Activated naive CD4-positive, alpha-beta T cell treated with anti-CD3 and anti-CD28 coated beads, Interleukin-2, amount 10 ng/mL, durations not matched to agents 7 days and 5 days (primary cell): ENCODE measurements around the gene MCEMP1.

Source experiments
- CTCF ChIA-PET: fragments of 350-600 bp; sonication (Branson Sonifier 250); formaldehyde crosslinking; loops from one replicate; lab custom pipeline; 2021; ENCODE audit warnings: antibody characterized with exemption; lab: Charles Lee
- DNase-seq: peaks from one replicate; pipeline ENCODE4 v3.0.0-alpha.2; 2020
- H3K27ac Mint-ChIP-seq: one replicate; pipeline ENCODE4 v1.8.0; 2021; ENCODE audit warnings: mild to moderate bottlenecking, moderate library complexity, mixed read lengths
- H3K27me3 Mint-ChIP-seq: one replicate; pipeline ENCODE4 v1.8.0; 2021; ENCODE audit warnings: mild to moderate bottlenecking, mixed read lengths
- H3K36me3 Mint-ChIP-seq: one replicate; pipeline ENCODE4 v1.8.0; 2021; ENCODE audit warnings: mixed read lengths
- H3K4me1 Mint-ChIP-seq: one replicate; pipeline ENCODE4 v1.8.0; 2021; ENCODE audit warnings: mixed read lengths
- H3K4me3 Mint-ChIP-seq: one replicate; pipeline ENCODE4 v1.8.0; 2021; ENCODE audit warnings: mild to moderate bottlenecking, moderate library complexity, mixed read lengths
- H3K9me3 Mint-ChIP-seq: one replicate; pipeline ENCODE4 v1.8.0; 2021; ENCODE audit warnings: mixed read lengths

MCEMP1 gene

GRCh38 chr19:7701049-7701653 lies 24.3 kb downstream of the MCEMP1 start:
- H3K27ac Mint-ChIP-seq: no peak overlapping the region
- peaks cover 25% of the 10 kb centered on the region for H3K4me1 Mint-ChIP-seq
- no peak overlapping the region for H3K4me3 Mint-ChIP-seq

GRCh38 chr19:7701654-7702457 lies 25.0 kb downstream of the MCEMP1 start, which contains the start of gene FCER2:
TSS of gene FCER2 (minus strand) at chr19:7702131. CDS start at chr19:7699760, 2,371 bp downstream.
- Mint-ChIP-seq H3K36me3 (peaks cover 1% of the 10 kb centered on the region), H3K27ac (peak within 1 kb of the TSS; percentile 5), H3K27me3 (peaks cover 75% of the 10 kb centered on the region), H3K9me3 (no peaks in the 10 kb centered on the region), H3K4me3 (no peak within 1 kb of the TSS), H3K4me1 (peaks cover 32% of the 10 kb centered on the region)
- CTCF ChIA-PET: interaction anchor here (1.9 kb wide), 1 partner anchor 21 kb away, joined by 5 read pairs; the partner anchor contains the start of gene TRAPPC5
- DNase-seq: no peak

More at GRCh38 chr19:7701049-7701653, 24.3 kb downstream of the MCEMP1 start:
- CTCF ChIA-PET: interaction anchor here (1.9 kb wide), 1 partner anchor 21 kb away, joined by 5 read pairs; the partner anchor contains the start of gene TRAPPC5
- no peaks in the 10 kb centered on the region for H3K36me3 Mint-ChIP-seq
- H3K9me3 Mint-ChIP-seq: no peaks in the 10 kb centered on the region
- no peak for DNase-seq
- peaks cover 76% of the 10 kb centered on the region for H3K27me3 Mint-ChIP-seq

DNA sequence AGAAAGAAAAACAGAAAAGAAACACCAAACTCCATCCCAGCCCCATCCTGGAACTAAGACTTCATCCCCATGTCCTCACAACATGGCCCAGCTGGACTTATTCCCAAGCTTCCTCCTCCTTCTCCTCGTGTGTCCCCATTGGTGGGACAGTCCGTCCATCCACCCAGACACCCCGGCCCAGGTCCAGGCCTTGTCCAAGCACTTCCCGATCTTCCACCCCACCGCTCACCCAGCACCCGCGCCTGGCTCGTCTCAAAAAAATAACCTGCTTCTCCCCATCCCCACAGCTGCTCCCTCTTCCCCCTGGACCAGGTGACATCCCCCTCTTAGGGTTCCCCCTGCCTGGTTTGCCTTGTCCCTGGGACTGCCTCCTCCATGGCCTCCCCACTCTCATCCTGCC lies 26.4 kb downstream of the MCEMP1 start:
- Mint-ChIP-seq H3K27ac (peak overlapping the region; percentile 24), H3K27me3 (peaks cover 68% of the 10 kb centered on the region), H3K4me1 (peaks cover 38% of the 10 kb centered on the region), H3K36me3 (peaks cover 1% of the 10 kb centered on the region), H3K9me3 (no peaks in the 10 kb centered on the region), H3K4me3 (no peak overlapping the region)
- CTCF ChIA-PET: interaction anchor here (1.0 kb wide), 1 partner anchor 23 kb away, joined by 3 read pairs; the partner anchor contains the start of gene TRAPPC5
- no peak for DNase-seq

DNA sequence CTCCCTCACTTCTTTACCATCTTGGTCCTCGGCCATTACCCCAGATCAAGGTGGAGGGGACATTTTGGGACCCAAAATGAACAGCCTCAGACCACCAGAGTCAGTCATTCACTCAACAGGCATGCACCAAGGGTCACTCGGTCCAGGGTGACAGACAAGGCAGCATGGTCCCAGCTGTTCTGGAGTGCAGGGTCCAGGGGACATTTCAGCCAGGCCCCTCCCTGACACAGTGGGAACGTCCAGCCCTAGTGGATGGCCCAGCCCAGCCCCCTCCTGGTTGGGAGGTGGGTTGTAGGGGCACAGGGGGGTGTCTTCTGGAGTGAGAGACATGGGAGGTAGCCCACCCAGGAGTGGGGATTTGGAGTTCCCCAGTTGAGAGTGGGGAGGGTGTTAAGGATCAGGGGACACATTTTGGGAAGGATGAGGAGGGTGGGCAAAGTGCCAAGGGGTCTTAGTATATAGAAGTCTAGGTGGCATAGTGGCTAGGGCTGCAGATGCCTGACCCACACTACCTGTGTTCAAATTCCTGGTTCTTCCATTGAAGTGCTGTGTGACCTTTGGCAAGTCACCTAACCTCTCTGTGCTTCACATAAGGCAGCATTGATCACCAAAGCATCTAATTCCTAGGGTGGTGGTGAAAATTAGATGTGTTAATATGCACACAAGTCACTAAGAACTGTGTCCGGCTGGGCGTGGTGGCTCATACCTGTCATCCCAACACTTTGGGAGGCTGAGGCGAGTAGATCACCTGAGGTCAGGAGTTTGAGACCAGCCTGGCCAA lies 27.6 kb downstream of the MCEMP1 start:
- H3K27me3 Mint-ChIP-seq: peaks cover 59% of the 10 kb centered on the region
- peaks cover 1% of the 10 kb centered on the region for H3K36me3 Mint-ChIP-seq
- H3K4me3 Mint-ChIP-seq: no peak overlapping the region
- CTCF ChIA-PET: no interaction called here
- no peaks in the 10 kb centered on the region for H3K9me3 Mint-ChIP-seq
- H3K27ac Mint-ChIP-seq: no peak overlapping the region
- peaks cover 39% of the 10 kb centered on the region for H3K4me1 Mint-ChIP-seq
- no peak for DNase-seq

DNA sequence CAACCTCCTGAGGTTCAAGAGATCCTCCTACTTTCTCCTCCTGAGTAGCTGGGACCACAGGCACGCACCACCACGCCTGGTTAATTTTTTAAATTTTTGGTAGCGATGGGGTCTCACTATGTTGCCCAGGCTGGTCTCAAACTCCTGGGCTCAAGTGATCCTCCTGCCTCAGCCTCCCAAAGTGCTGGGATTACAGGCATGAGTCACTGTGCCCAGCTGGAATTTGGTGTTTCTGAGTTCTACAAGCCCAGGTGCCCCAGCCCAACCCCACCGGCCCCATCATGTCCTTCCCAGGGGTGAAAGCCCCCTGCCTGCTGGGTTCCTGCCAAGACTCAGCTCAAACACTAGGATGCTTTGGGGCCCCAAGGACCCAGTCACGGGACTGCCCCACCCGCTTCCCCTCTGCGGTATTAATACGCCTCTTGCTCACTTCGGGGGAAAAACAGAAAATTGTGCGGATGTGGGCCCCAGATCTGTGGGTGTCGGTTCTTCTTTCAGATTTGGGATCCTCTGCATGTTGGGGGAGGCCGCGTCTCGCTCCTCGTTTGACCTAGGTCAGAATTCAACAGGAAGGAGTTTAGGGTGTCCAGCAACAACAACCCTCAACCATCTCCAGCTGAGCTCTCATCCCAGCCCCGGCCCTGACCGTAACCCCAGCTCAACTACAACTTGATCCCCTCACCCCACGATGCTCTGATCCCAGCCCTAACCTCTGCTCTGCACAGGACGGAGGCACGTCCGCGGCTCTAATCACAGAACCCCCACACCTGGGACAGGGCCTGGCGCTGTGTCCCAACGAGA lies 28.7 kb downstream of the MCEMP1 start:
- Mint-ChIP-seq H3K9me3 (no peaks in the 10 kb centered on the region), H3K4me3 (peak overlapping the region; percentile 33), H3K27me3 (peaks cover 58% of the 10 kb centered on the region), H3K4me1 (peaks cover 42% of the 10 kb centered on the region), H3K27ac (peak overlapping the region; percentile 94), H3K36me3 (peaks cover 1% of the 10 kb centered on the region)
- DNase-seq: peak; percentile 84
- CTCF ChIA-PET: interaction anchor here (0.6 to 1.1 kb wide), 4 partner anchors 25 to 866 kb away, joined by 3 read pairs; partner anchors contain the start of gene TRAPPC5

DNA sequence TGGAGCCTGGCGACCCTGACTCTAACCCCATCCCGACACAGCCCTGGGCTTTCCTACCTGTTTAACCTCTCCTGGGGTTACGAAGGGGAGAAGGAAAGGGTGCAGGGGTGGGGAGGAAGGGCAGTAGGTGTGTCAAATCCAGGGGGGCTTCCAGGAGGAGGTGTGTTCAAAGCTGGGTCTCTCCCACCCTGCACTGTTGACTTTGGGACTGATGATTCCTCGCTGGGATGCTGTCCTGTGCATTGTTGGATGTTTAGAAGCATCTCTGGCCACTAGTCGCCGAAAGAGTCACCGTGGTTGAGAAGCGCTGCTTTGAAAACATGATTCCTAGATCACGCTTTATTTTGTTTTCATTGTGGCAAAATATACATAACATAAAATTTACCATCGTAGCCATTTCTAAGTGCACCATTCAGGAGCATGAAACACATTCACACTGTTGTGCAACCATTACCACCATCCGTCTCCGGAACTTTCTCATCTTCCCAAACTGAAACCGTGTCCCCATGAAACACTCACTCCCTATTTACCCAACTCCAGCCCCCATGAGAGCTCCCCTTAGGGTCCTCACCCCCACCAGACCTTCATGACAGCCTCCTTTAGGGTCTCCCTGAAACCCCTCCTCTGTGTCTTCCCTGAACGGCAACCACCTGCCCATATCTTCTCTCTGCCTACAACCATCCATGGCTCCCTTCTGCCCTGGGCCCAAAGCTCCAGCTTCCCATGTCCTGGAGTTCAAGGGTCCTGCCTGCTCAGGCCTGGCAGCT lies 29.5 kb downstream of the MCEMP1 start:
- Mint-ChIP-seq H3K27ac (peak overlapping the region; percentile 94), H3K4me3 (peak overlapping the region; percentile 33), H3K36me3 (peaks cover 1% of the 10 kb centered on the region), H3K27me3 (peaks cover 59% of the 10 kb centered on the region), H3K4me1 (peaks cover 44% of the 10 kb centered on the region), H3K9me3 (no peaks in the 10 kb centered on the region)
- CTCF ChIA-PET: interaction anchor here (0.7 to 1.6 kb wide), 3 partner anchors 25 to 138 kb away, joined by 3 to 6 read pairs (median 3); partner anchors contain the start of gene TRAPPC5
- DNase-seq: no peak

GRCh38 chr19:7706955-7707456 lies 30.1 kb downstream of the MCEMP1 start:
- Mint-ChIP-seq H3K36me3 (peaks cover 1% of the 10 kb centered on the region), H3K27me3 (peaks cover 52% of the 10 kb centered on the region), H3K27ac (peak overlapping the region; percentile 94), H3K4me1 (peaks cover 44% of the 10 kb centered on the region), H3K9me3 (no peaks in the 10 kb centered on the region), H3K4me3 (no peak overlapping the region)
- CTCF ChIA-PET: interaction anchor here (1.6 kb wide), 1 partner anchor 26 kb away, joined by 6 read pairs; the partner anchor contains the start of gene TRAPPC5
- no peak for DNase-seq

DNA sequence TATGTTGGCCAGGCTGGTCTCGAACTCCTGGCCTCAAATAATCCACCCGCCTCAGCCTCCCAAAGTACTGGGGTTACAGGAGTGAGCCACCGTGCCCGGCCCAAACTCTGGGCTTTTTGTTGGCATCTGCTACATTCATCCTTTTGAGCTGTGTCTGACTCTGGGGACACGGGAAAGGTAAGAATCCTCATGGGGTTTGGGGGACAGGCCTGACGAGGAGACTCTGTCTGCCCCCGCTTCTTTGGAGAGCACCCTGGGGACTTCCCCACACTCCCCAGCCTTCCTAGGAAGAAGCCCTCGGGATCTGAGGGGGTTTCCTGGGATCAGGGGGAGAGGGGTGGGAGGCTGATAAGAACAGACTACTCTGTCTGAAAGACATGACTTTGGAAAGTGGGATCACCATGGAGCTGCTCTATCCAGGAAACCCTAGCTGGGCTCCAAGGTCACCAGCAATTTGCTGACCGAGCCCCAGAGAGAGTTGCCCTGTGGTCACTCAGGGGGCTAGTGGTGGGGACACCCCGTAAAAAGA lies 33.1 kb downstream of the MCEMP1 start:
- peaks cover 36% of the 10 kb centered on the region for H3K4me1 Mint-ChIP-seq
- no peaks in the 10 kb centered on the region for H3K9me3 Mint-ChIP-seq
- H3K4me3 Mint-ChIP-seq: no peak overlapping the region

DNA sequence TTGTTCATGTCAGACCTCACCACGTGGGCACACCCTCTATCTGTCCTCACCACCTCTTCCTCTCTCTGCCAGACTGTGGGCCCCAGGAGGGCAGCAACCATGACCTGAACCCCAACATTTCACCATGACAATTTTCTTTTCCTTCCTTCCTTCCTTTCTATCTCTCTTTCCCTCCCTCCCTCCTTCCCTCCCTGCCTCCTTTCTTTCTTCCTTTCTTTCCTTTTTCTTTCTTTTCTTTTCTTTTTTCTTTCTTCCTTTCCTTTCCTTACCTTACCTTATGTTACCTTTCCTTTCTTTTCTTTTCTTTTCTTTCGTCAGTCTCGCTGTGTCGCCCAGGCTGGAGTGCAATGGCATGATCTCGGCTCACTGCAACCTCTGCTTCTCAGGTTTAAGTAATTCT lies 33.7 kb downstream of the MCEMP1 start:
- Mint-ChIP-seq H3K9me3 (no peaks in the 10 kb centered on the region), H3K27me3 (peaks cover 25% of the 10 kb centered on the region), H3K36me3 (peaks cover 1% of the 10 kb centered on the region), H3K4me3 (no peak overlapping the region), H3K4me1 (peaks cover 32% of the 10 kb centered on the region), H3K27ac (no peak overlapping the region)
- DNase-seq: no peak
- CTCF ChIA-PET: no interaction called here

More for the DNA sequence above, 33.1 kb downstream of the MCEMP1 start:
- DNase-seq: no peak
- CTCF ChIA-PET: no interaction called here
- H3K27ac Mint-ChIP-seq: no peak overlapping the region
- peaks cover 1% of the 10 kb centered on the region for H3K36me3 Mint-ChIP-seq
- H3K27me3 Mint-ChIP-seq: peaks cover 28% of the 10 kb centered on the region

DNA sequence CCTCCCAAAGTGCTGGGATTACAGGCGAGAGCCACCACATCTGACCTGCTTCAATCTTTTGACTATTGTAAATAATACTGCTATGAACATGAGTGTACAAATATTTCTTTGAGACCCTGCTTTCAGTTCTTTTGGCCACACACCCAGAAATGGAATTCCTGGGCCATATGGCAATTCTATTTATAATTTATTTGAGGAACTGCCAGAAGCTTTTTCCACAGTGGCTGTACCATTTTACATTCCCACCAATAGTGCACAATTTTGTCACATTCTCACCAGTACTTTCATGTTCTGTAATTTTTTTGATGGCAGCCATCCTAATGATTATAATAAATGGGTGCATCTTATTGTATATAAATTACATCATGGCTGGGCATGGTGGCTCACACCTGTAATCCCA lies 38.8 kb downstream of the MCEMP1 start:
- Mint-ChIP-seq H3K4me1 (peaks cover 8% of the 10 kb centered on the region), H3K27me3 (peaks cover 17% of the 10 kb centered on the region)

DNA sequence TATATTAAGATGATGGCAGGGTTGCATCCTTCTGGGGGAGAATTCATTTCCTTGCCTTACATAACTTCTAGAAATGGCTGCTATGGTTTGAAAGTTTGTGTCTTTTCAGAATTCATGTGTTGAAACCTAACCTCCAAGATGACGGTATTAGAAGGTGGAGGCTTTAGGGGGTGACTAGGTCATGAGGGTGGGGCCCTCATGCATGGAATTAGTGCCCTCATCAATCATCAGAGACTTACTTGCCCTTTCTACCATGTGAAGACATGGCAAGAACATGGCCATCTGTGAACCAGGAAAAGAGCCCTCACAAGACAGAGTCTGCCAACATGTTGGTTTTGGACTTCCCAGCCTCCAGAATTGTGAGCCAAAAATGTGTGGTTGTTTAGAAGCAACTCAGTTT lies 39.9 kb downstream of the MCEMP1 start:
- CTCF ChIA-PET: no interaction called here

More for the DNA sequence above, 38.8 kb downstream of the MCEMP1 start:
- no peak for DNase-seq
- H3K27ac Mint-ChIP-seq: no peak overlapping the region
- H3K9me3 Mint-ChIP-seq: peaks cover 7% of the 10 kb centered on the region
- H3K4me3 Mint-ChIP-seq: no peak overlapping the region
- H3K36me3 Mint-ChIP-seq: no peaks in the 10 kb centered on the region
- CTCF ChIA-PET: no interaction called here

DNA sequence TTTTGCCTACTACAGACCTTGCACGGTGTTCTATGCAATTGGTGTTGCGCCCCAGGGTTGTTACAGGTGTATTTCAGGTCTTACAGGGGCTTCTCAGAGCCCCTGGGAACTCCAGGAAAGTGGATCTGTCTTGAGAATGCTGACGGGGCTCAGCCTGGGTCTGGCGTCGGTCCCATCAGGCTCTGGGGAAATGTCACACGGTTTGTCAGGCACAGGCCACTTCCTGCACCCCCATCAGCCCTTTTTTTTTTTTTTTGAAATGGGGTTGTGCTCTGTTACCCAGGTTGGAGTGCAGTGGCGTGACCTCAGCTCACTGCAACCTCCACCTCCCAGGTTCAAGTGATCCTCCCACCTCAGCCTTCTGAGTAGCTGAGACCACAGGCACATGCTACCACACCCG lies 41.8 kb downstream of the MCEMP1 start:
- no peak overlapping the region for H3K27ac Mint-ChIP-seq
- CTCF ChIA-PET: interaction anchor here (1.3 kb wide), 1 partner anchor 38 kb away, joined by 3 read pairs; the partner anchor contains the start of gene TRAPPC5
- peaks cover 6% of the 10 kb centered on the region for H3K4me1 Mint-ChIP-seq
- peaks cover 19% of the 10 kb centered on the region for H3K27me3 Mint-ChIP-seq
- no peaks in the 10 kb centered on the region for H3K36me3 Mint-ChIP-seq
- DNase-seq: no peak
- peaks cover 7% of the 10 kb centered on the region for H3K9me3 Mint-ChIP-seq
- H3K4me3 Mint-ChIP-seq: no peak overlapping the region

More for the DNA sequence above, 39.9 kb downstream of the MCEMP1 start:
- H3K27ac Mint-ChIP-seq: no peak overlapping the region
- H3K27me3 Mint-ChIP-seq: peaks cover 15% of the 10 kb centered on the region
- H3K36me3 Mint-ChIP-seq: no peaks in the 10 kb centered on the region
- peaks cover 6% of the 10 kb centered on the region for H3K4me1 Mint-ChIP-seq
- no peak for DNase-seq
- H3K9me3 Mint-ChIP-seq: peaks cover 7% of the 10 kb centered on the region
- no peak overlapping the region for H3K4me3 Mint-ChIP-seq
